HG03378 (cell line): ENCODE results near the gene IFT52.
"Not testable (repeated sequence)": the region's sequence is repeated elsewhere in the genome, so short reads cannot be mapped to it uniquely, and the experiment has no call there.

ENCODE experiments used
- ATAC-seq: cut with Tn5 transposase; IDR thresholded peaks from one replicate; pipeline ENCODE4 v1.9.1; 2021; ENCODE audit warnings: mild to moderate bottlenecking, moderate library complexity; ENCODE audit not compliant: unreplicated experiment

Gene IFT52

GRCh38 chr20:43565758-43566104 is 25.0 kb upstream of the IFT52 start:
- no peak for ATAC-seq

DNA sequence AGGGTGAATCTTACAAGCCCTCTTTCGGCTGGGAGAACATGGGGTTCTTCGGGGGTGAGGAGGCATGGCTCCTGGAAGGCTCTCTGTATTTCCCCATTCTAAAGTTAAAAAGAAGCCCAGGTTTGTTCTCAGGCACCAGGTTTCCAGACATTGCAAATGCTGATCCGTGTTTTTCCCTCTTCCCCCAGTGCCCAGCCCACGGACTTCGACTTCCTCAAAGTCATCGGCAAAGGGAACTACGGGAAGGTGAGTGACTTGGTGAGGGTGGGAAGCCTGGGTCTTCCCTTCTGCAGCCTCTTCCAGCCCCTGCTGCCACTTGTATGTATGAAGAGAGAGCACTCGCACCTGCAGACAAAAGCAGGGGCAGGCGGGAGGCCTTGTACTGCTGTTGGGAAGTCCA is 23.3 kb upstream of the IFT52 start:
- ATAC-seq, result no peak

GRCh38 chr20:43568706-43569105 is 22.0 kb upstream of the IFT52 start:
- ATAC-seq, result no peak

DNA sequence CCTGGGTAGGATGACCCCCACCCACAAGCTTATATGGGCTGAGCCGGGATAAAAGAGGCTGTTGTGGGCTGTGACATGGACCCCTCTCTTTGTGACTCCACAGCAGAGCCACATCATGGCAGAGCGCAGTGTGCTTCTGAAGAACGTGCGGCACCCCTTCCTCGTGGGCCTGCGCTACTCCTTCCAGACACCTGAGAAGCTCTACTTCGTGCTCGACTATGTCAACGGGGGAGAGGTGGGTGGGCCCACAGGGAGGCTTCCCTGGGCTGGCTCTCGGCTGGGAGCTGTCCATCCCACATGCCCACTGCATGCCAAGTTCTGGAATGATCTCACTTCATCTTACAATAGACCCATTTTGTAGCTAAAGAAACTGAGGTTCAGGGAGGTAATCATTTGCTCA is 21.5 kb upstream of the IFT52 start:
- no peak for ATAC-seq

DNA sequence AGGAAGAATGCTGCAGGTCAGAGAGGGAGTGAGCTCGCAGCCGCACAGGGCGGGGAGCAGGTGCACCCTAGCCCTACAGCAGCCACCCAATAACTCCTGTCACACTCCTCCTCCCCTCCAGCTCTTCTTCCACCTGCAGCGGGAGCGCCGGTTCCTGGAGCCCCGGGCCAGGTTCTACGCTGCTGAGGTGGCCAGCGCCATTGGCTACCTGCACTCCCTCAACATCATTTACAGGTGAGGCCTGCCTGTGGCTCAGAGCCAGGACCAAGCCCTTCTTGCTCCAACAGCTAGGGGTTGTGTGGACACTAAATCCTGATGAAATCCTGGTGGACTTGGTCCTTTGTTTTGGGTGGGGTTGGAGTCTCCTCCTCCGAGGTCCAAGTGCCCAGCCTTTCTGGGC is 20.2 kb upstream of the IFT52 start:
- no peak for ATAC-seq

DNA sequence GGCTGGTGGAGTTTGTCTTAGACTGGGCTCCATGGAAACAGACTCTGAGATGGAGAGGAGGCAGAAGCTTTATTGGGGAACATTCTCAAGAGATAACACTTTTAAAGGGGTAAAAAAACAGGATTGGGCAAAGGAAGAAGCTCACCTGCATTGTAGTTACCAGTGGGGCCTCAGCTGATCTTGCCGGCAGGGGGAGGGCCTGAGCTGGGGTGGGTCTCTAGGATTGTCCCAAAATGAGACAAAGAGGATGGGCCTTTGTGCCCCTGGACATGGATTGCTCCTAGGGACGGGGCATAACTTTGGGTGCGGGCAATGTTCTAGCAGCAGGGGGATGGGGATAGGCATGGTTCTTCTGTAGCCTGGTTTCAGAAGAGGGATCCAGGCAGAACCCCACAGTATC is 19.4 kb upstream of the IFT52 start:
- no peak for ATAC-seq

DNA sequence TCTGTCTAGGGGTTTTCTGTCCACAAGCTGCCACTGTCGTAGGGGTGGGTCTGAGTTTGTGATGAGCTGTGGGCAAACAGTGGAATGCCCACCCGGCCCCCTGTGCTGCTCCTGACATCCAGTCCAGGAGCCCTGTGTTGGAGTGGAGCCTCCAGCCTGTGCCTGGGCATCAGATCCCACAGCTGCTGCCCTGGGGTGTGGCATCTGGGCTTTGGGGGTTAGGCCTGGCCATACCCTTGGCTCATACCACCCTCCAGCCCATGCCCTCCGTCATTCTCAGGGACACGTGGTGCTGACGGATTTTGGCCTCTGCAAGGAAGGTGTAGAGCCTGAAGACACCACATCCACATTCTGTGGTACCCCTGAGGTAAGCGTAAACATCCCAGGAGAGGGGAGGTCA is 19.0 kb upstream of the IFT52 start:
- no peak for ATAC-seq

GRCh38 chr20:43572891-43573290 is 17.8 kb upstream of the IFT52 start:
- ATAC-seq, result no peak

- no peak for ATAC-seq
Observed at GRCh38 chr20:43576108-43576507, 14.6 kb upstream of the IFT52 start.

- no peak for ATAC-seq
Observed at GRCh38 chr20:43579861-43580793, 10.6 kb upstream of the IFT52 start.

DNA sequence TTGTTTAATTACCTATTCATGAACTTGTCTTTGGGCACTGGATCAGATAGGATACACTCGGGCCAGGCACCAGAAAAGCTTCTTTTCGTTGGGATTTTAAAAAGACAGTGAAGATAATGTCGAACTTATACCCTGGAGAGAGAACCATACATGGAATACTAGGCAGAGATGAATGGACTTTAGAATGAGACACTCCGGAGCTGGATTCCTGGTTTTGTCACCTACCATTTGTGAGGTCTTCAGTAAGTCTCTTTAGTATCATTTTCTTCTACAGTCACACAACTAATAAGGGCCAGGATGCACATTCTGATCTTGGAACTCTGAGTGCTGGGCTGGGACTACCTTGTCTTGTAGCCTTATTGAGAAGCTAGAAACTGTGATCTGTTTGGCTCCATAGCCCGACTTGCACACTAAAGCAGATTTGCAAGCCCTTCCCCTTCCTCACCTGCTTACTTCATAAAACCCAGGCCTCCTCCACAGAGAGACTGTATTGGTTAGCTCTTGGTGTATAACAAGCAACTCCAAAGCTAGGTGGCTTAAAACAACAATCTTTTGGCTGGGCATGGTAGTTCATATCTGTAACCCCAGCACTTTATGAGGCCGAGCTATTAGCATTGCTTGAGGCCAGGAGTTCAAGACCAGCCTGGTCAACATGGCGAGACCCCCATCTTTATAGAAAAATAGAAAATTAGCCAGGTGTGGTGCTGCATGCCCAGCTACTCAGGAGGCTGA is 7.4 kb upstream of the IFT52 start:
- no peak for ATAC-seq

DNA sequence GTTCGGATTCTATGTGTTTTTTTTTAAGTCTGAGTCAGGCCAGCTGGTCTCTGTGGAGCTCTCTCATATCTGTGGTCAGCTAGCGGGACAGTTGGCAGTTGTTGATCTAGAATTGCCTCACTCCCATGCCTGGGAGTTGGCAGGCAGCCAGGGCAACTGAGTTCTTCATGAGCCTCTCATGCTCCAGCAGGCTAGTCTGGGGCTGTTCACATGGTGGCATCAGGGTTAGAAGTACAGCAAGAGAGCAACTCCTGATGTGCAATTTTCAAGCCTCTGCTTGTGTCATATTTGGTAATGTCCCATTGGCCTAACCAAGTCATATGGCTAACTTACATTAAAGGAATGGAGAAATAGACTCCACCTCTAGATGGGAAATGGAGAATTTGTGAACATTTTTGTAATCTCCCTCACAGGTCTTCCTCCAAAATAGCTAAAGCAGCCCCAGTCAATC is 6.7 kb upstream of the IFT52 start:
- no peak for ATAC-seq

GRCh38 chr20:43584448-43585136 is 6.1 kb upstream of the IFT52 start:
- no peak for ATAC-seq

DNA sequence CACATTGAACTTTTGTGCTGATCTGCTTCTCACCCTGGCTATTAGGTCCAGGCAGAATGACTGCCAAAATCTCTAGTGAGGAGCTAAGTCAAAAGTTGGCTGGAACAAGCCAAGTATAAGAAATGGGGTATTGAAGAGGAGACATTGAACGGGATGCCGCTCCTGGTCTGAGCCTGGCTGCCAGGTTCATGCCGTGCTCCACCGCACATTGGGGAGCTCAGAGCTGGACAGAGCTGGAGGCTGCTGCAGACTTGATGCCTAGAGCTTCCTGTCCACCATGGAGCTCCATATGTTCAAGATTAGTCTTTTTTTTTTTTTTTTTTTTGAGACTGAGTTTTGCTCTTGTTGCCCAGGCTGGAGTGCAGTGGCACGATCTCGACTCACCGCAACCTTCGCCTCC is 4.1 kb upstream of the IFT52 start:
- ATAC-seq, result no peak

DNA sequence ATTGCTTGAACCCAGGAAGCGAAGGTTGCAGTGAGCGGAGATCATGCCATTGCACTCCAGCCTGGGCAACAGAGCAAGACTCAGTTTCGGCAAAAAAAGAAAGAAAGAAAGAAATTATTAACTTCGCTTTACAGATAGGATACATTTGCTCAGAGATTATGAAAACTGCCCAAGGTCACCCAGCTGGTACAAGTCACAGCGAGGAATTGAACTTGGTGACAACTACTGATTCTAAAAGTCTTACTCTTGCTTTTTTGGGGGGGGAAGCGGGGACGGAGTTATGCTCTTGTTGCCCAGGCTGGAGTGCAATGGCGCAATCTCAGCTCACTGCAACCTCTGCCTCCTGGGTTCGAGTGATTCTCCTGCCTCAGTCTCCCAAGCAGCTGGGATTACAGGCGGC is 2.2 kb upstream of the IFT52 start:
- not testable (repeated sequence) for ATAC-seq

DNA sequence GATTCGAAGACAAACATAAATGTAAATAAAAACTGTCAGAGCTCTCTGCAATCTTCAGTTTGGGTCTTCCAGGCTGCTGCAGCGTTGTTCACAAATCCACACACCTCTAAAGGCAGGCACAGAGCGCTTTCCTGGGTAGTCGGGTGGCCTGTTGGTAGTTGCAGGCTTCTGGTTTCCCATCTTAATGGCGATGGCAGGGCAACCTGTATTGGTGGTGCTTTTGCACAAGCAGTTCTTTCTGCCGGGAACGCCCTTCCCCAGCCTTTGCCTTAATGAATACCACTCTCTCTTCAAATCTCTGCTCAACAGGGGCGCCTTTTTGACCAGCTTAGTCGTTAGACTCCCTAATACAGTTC is 723 bp upstream of the IFT52 start:
- no peak for ATAC-seq

DNA sequence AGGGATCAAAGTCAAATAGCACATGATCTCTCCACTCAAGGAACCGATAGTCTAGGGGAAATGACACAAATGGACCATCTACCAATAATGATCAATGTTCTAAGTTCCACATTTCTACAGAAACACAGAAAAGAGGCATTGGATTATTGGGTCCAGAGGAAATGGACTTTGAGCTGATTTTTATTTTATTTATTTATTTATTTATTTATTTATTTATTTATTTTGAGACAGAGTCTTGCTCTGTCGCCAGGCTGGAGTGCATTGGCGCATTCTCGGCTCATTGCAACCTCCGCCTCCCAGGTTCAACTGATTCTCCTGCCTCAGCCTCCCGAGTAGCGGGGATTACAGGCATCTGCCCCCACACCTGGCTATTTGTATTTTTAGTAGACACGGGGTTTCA is 11.2 kb downstream of the IFT52 start:
- not testable (repeated sequence) for ATAC-seq

DNA sequence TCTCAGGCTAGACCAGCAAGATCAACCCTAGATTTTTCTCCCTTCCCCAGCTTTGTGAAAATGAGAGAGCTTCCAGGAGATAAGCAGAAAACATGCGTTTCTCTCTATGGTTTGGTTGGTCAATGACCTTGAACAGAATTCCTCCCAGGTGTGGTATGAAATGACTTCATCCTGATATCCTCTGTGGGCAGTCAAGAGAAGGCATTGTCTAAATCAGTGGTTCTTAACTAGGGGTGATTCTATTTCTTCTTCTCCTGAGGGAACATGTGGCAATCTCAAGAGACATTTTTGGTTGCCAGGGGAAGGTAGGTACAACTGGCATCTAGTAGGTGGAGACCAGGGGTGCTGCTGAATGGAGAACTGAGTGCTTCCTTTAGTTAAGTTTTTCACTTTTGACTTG is 12.4 kb downstream of the IFT52 start:
- no peak for ATAC-seq

DNA sequence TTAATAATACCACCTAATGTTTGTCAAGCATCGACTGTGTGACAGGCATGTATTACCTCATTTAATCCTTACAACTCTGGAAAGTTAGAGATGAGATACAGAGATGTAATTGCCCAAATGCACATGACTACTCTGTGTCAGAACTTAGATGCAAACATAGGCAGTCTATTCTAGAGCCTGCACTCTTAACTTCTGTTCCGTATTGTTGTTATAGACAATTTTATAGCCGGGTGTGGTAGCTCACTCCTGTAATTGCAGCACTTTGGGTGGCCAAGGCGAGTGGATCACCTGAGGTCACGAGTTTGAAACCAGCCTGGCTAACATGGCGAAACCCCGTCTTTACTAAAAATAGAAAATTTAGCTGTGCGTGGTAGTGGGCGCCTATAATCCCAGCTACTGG is 15.0 kb downstream of the IFT52 start:
- no peak for ATAC-seq

DNA sequence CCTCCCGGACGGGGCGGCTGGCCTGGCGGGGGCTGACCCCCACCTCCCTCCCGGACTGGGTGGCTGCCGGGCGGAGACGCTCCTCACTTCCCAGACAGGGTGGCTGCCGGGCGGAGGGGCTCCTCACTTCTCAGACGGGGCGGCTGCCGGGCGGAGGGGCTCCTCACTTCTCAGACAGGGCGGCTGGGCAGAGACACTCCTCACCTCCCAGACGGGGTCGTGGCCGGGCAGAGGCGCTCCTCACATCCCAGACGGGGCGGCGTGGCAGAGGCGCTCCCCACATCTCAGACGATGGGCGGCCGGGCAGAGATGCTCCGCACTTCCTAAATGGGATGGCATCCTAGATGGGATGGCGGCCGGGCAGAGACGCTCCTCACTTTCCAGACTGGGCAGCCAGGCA is 16.5 kb downstream of the IFT52 start:
- not testable (repeated sequence) for ATAC-seq

DNA sequence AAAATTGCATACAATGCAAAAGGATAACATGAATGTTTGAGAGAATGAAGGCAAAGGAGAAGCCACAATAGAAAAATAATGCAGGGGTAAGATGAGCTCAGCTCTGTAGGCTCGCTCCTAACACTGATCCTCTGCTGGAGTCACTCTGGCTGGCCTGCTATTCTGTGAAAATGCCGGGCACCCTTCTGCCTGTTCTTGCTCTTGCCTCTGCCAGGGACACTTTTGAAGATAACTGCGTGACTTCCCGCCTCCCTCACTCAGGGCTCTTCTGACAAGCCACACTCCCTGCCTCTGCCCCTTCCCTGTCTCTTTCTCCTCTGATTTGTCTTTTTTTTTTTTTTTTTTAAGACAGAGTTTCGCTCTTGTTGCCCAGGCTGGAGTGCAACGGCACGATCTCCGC is 40.9 kb downstream of the IFT52 start:
- no peak for ATAC-seq

- ATAC-seq, result no peak
Observed at GRCh38 chr20:43636429-43636828, 45.7 kb downstream of the IFT52 start.
